Liver (tissue), 9 donors: Measurements from ENCODE around the gene AK5. TPM values are rescaled to one million over a fixed set of nuclear protein-coding genes. Genes with fewer than 3 reads are reported as not detected.

Experiments used
- DNase-seq: peaks from one replicate; pipeline ENCODE4 v3.0.0-alpha.2; 2017; ENCODE audit warnings: low spot score
- H3K27ac ChIP-seq, 2 donors: one replicate each; pipeline ENCODE4 v1.7.0; 2013; ENCODE audit warnings: inconsistent platforms in 2 of 2, low read length in 2 of 2, control low read depth in 1 of 2, low read depth in 1 of 2, mild to moderate bottlenecking in 1 of 2
- H3K27me3 ChIP-seq, 4 donors: one replicate each; pipeline versions ENCODE4 v1.6.1 to v1.7.0; 2013; ENCODE audit warnings: low read length in 3 of 4, inconsistent platforms in 1 of 4, mild to moderate bottlenecking in 1 of 4, moderate library complexity in 1 of 4; ENCODE audit not compliant: control insufficient read depth in 4 of 4, insufficient read depth in 4 of 4
- H3K36me3 ChIP-seq, 4 donors: one replicate each; pipeline versions ENCODE4 v1.6.1 to v1.7.0; 2013; ENCODE audit warnings: low read length in 3 of 4, mild to moderate bottlenecking in 3 of 4, low read depth in 1 of 4, moderate library complexity in 1 of 4; ENCODE audit not compliant: control insufficient read depth in 4 of 4, insufficient read depth in 3 of 4
- H3K4me1 ChIP-seq, 4 donors: one replicate each; pipeline versions ENCODE4 v1.6.1 to v1.7.0; 2013; ENCODE audit warnings: low read length in 3 of 4, mild to moderate bottlenecking in 3 of 4, moderate library complexity in 1 of 4; ENCODE audit not compliant: control insufficient read depth in 4 of 4, insufficient read depth in 4 of 4
- H3K4me3 ChIP-seq, 3 donors: one replicate each; pipeline versions ENCODE4 v1.6.1 to v1.7.0; 2013; ENCODE audit warnings: low read length in 3 of 3, control low read depth in 1 of 3, low read depth in 1 of 3, mild to moderate bottlenecking in 1 of 3
- H3K9ac ChIP-seq, 2 donors: one replicate each; pipeline ENCODE4 v1.7.0; 2013; ENCODE audit warnings: low read length in 2 of 2, mild to moderate bottlenecking in 2 of 2, moderate library complexity in 2 of 2, control low read depth in 1 of 2, low read depth in 1 of 2
- H3K9me3 ChIP-seq, 4 donors: one replicate each; pipeline versions ENCODE4 v1.6.1 to v1.7.0; 2013; ENCODE audit warnings: low read length in 3 of 4; ENCODE audit not compliant: control insufficient read depth in 4 of 4
- CTCF ChIP-seq: fragments of 150-350 bp; IDR thresholded peaks from 2 replicates; pipeline ENCODE4 v1.5.1; 2017; ENCODE audit warnings: improper control_type of control experiment, low read depth, low read length; ENCODE audit not compliant: missing input control
- GABPA ChIP-seq, 2 donors: IDR thresholded peaks in 1 of 2; conservative IDR thresholded peaks in 1 of 2; 2 replicates each; pipeline ENCODE4 v1.6.1; 2016; ENCODE audit warnings: antibody characterized with exemption in 2 of 2, mild to moderate bottlenecking in 1 of 2, moderate library complexity in 1 of 2
- HNF4G ChIP-seq: IDR thresholded peaks from 2 replicates; pipeline ENCODE4 v1.6.1; 2016; ENCODE audit warnings: antibody characterized with exemption
- RAD21 ChIP-seq, 2 donors: IDR thresholded peaks; 2 replicates each; pipeline ENCODE4 v1.6.1; 2016; ENCODE audit warnings: antibody characterized with exemption in 2 of 2, mild to moderate bottlenecking in 2 of 2
- REST ChIP-seq: IDR thresholded peaks from 2 replicates; pipeline ENCODE4 v1.6.1; 2016; ENCODE audit warnings: antibody characterized with exemption, mild to moderate bottlenecking
- WGBS: extraction: QIAGEN DNeasy Blood & Tissue Kit; methylation state at CpG from one replicate; pipeline ENCODE4 v1.1.7; 2013; 5-methylcytosine and 5-hydroxymethylcytosine counted together
- polyA plus RNA-seq, 2 donors: library from polyadenylated mRNA; stranded (reverse) in 1 of 2; unstranded in 1 of 2; fragments of 200-250 nt in 1 of 2; fragments of >200 nt in 1 of 2; fragmentation: Nextera tagmentation in 1 of 2; extraction: Ambion mirVana in 1 of 2; gene quantifications; one replicate each; pipeline versions ENCODE4 v1.2.1 to v1.2.3, GENCODE V29; 2013 to 2015
- total RNA-seq, 2 donors: library from RNA; depleted of rRNA; stranded (reverse); fragments of >200 nt; gene quantifications; one replicate each; pipeline ENCODE4 v1.2.3, GENCODE V29; 2014
- donor health status: healthy.
- donor health status: healthy.
- donor health status: healthy.
- donor health status: healthy.
- donor health status: healthy.

AK5 gene
- total and polyA plus RNA-seq, 4 donors, result 0.12 to 0.33 (median 0.23) TPM

- Histone ChIP-seq H3K9ac (no peak overlapping the region), H3K27ac (no peak overlapping the region), H3K4me3 (no peak overlapping the region), H3K4me1 (no peaks in the 10 kb centered on the region), H3K9me3 (no peaks in the 10 kb centered on the region), H3K27me3 (peaks cover 0 to 3% (median 0%) of the 10 kb centered on the region in 4 donors), H3K36me3 (no peaks in the 10 kb centered on the region)
- no peak for TF ChIP-seq GABPA (IDR thresholded peaks at IDR 0.05 in 1 of 2, conservative IDR thresholded peaks at IDR 0.05 in 1 of 2)
- TF ChIP-seq REST, result no peak
- TF ChIP-seq HNF4G, result no peak
- 63% methylated on average over 3 of the region's 3 CpGs for WGBS
- no peak for DNase-seq
These were observed 116.3 kb downstream of the AK5 start for GRCh38 chr1:77398152-77398551.

GRCh38 chr1:77399250-77400086 lies 117.6 kb downstream of the AK5 start:
- TF ChIP-seq CTCF (no peak), RAD21 (IDR thresholded peaks at IDR 0.05) (no peak), REST (no peak)
- Histone ChIP-seq H3K4me3 (no peak overlapping the region), H3K4me1 (no peaks in the 10 kb centered on the region), H3K9ac (no peak overlapping the region), H3K27ac (no peak overlapping the region), H3K36me3 (no peaks in the 10 kb centered on the region), H3K27me3 (peaks cover 0 to 3% (median 0%) of the 10 kb centered on the region in 4 donors), H3K9me3 (no peaks in the 10 kb centered on the region)
- WGBS, result 76% methylated on average over 6 of the region's 6 CpGs
- DNase-seq, result no peak
